Gastroesophageal sphincter (tissue), 3 donors: ENCODE measurements around the gene GRK3.
"Not testable (repeated sequence)": the region's sequence is repeated elsewhere in the genome, so short reads cannot be mapped to it uniquely, and the experiment has no call there.

Experiments used
- POLR2A ChIP-seq, 2 donors: fragments of 450-650 bp; IDR thresholded peaks; one replicate each; pipeline ENCODE4 v1.6.1; 2017; ENCODE audit warnings: antibody characterized with exemption in 2 of 2, mild to moderate bottlenecking in 2 of 2, moderate library complexity in 1 of 2
- TF ChIP-seq, protein P1 (sequence below), 4 experiments: fragments of 200-600 bp in 2 of 4; fragments of 450-650 bp in 2 of 4; sonication (generic) in 1 of 4; IDR thresholded peaks; one replicate each; pipeline ENCODE4 v1.5.1; 2017 to 2019; ENCODE audit warnings: antibody characterized with exemption in 4 of 4, mild to moderate bottlenecking in 2 of 4, moderate library complexity in 2 of 4

DNA sequence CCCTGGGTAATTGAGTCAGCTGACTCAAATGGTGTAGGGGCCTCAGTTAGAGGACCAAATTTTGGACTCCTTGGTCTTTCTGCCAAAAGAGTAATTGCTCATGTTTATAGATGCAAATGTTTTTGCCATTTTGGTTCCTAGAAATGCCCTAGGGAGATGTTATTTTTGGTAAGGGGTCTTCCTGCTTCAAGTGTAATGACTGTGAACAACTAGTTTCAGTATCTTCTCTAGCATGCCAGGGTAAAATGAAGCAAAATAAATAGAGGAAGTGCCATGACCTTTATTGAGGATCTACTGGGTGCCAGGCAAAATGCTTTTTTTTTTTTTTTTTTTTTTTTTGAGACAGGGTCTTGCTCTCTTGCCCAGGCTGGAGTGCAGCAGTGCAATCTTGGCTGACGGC is 2.5 kb upstream of the GRK3 start:
- not testable (repeated sequence) for TF ChIP-seq POLR2A (IDR thresholded peaks at IDR 0.05)
- TF ChIP-seq, protein P1, sequence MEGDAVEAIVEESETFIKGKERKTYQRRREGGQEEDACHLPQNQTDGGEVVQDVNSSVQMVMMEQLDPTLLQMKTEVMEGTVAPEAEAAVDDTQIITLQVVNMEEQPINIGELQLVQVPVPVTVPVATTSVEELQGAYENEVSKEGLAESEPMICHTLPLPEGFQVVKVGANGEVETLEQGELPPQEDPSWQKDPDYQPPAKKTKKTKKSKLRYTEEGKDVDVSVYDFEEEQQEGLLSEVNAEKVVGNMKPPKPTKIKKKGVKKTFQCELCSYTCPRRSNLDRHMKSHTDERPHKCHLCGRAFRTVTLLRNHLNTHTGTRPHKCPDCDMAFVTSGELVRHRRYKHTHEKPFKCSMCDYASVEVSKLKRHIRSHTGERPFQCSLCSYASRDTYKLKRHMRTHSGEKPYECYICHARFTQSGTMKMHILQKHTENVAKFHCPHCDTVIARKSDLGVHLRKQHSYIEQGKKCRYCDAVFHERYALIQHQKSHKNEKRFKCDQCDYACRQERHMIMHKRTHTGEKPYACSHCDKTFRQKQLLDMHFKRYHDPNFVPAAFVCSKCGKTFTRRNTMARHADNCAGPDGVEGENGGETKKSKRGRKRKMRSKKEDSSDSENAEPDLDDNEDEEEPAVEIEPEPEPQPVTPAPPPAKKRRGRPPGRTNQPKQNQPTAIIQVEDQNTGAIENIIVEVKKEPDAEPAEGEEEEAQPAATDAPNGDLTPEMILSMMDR (IDR thresholded peaks at IDR 0.05): not testable (repeated sequence)
